Spleen (tissue), 7 donors: ENCODE data around the gene PBOV1.

Experiments
- CTCF ChIP-seq, 11 experiments: fragments of 200-600 bp in 7 of 11; fragments of 450-650 bp in 4 of 11; sonication (generic) in 4 of 11; IDR thresholded peaks in 8 of 11; conservative IDR thresholded peaks in 3 of 11; 1 replicate in 7 of 11; 2 replicates in 4 of 11; pipeline versions ENCODE4 v1.4.0 to v1.8.0; 2016 to 2021; ENCODE audit warnings: antibody characterized with exemption in 11 of 11, inconsistent platforms in 4 of 11, mild to moderate bottlenecking in 1 of 11
- POLR2A ChIP-seq, 3 donors: fragments of 450-650 bp; IDR thresholded peaks; one replicate each; pipeline ENCODE4 v1.5.1; 2017; ENCODE audit warnings: antibody characterized with exemption in 3 of 3, mild to moderate bottlenecking in 1 of 3
- POLR2AphosphoS5 ChIP-seq, 3 donors: sonication (generic); formaldehyde crosslinking; IDR thresholded peaks; one replicate each; pipeline ENCODE4 v1.5.1; 2017; ENCODE audit warnings: antibody characterized with exemption in 3 of 3
- donor health status: DM: no; HTN: no; CAD: no; lungs with moderate emphysema.
- donor health status: DM: no; HTN: no; CAD: no.
- donor health status: DM: no; HTN: no; CAD: no.

GRCh38 chr6:138235693-138236092 lies 17.4 kb upstream of the PBOV1 start:
- no peak for TF ChIP-seq CTCF (IDR thresholded peaks at IDR 0.05 in 8 of 11, conservative IDR thresholded peaks at IDR 0.05 in 3 of 11)
- TF ChIP-seq POLR2A (IDR thresholded peaks at IDR 0.05), result no peak
- no peak for TF ChIP-seq POLR2AphosphoS5 (IDR thresholded peaks at IDR 0.05)
